HG03060 (cell line): ENCODE data around the gene SDK1.
"Not testable (repeated sequence)": the region's sequence is repeated elsewhere in the genome, so short reads cannot be mapped to it uniquely, and the experiment has no call there.

Experiments used
- ATAC-seq: cut with Tn5 transposase; IDR thresholded peaks from one replicate; pipeline ENCODE4 v1.9.1; 2021; ENCODE audit warnings: low read depth, moderate number of reproducible peaks; ENCODE audit not compliant: unreplicated experiment

Gene SDK1

DNA sequence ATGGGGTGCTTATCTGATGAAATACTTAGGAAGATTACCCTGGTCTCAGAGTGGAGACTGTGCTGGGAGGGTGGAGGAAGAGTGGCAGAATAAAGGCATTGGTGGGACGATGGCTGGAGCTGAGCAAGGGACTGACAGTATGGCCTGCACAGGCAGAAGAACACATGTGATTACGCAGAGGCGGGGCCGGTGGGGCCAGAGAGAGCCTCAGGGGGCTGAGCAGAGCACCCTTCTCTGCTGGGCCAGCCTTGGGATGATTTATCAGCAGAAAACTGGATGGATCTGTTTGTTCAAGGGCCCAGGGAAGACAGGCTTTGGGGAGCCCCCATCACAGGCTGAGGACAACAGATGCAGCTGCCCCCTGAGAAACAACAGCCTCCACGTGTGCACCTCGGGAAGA is 272.1 kb downstream of the SDK1 start:
- ATAC-seq: no peak

DNA sequence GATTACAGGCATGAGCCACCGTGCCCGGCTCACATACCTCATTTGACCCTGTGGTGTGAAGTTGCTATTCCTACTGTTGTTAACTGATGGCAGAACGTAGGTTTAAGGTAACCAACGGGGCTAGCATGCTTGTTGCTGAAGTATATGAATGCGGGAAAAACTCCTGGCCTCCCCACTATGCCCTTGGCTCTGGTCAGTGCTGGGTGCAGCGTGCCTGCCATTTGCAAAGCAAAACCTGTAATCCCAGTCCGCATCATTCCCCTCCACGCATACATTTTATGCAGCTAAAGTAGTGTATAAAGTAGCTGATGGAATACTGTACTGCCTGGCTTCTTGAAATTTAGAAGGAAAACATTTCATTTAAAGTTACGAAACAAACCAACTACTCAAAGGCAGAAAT is 273.3 kb downstream of the SDK1 start:
- no peak for ATAC-seq

DNA sequence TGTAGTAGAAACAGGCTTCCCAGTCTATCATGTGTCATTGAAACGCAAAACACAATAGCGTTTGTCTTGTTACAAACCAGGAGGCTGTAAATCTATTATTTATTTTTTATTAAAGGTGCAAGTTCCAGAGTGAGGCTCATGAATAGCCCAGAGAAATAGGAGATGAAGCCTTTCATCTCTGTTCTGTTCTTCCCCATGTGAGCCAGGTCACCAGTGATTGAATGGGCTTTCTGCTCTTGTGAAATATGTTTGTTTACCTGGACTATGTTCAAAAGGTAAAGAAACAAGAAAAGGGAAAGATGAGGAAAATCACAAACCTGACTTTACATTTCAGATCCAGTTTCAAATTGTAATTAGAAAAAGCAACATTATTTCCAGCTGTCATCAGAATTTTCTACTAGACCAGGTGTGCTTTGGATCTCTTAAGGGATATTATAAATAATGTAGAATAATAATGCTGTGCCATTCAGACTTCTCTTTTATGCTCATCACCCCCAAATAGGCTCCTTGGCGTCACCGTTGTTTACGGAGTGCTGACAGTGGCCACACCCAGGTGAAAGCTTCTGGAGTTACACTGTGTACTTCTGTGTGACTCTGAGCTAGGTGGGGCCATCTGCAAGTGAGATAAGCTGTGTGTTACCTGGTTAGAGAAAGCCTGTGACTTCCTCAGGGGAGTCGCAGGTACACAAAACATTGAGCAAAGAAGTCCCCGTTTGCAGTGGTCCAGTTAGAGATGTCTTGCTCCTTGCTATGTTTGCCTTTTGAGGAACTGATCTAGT is 274.9 kb downstream of the SDK1 start:
- ATAC-seq: no peak

DNA sequence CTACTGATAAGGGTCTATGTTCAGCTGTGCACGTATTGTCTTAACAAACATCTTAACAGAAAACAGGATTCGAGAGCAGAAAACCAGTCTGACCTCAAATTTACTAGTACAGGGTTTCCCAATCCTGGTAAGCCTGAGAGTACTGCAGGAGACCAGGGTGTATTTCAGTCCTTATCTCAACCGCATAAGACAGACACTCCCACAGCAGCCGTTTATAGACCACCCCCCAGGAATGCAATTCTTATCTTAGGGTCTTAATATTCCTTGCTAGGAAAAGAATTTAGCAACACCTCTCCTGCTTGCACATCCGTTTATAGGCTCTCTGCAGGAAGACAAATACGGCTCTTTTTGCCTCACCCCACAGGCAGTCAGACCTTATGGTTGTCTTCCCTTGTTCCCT is 277.3 kb downstream of the SDK1 start:
- no peak for ATAC-seq

DNA sequence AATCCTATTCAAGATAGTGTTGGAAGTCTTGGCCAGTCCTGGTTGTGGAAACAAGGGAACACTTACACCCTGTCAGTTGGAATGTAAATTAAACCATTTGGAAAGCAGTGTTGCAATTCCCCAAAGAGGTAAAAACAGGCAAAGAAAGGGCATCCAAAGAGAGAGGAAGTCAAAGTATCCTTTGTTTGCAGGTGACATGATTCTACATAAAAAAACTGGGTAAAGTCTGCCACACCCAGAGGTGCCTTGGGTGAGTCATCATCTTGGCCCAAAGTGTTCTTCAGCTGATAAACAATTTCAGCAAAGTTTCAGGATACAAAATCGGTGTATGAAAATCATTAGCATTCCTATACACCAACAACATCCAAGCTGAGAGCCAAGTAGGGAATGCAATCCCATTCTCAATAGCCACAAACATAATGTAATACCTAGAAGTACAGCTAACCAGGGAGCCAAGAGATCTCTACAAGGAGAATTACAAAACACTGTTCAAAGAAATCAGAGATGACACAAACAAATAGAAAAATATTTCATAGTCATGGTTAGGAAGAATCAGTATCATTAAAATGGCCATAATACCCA is 278.7 kb downstream of the SDK1 start:
- no peak for ATAC-seq

DNA sequence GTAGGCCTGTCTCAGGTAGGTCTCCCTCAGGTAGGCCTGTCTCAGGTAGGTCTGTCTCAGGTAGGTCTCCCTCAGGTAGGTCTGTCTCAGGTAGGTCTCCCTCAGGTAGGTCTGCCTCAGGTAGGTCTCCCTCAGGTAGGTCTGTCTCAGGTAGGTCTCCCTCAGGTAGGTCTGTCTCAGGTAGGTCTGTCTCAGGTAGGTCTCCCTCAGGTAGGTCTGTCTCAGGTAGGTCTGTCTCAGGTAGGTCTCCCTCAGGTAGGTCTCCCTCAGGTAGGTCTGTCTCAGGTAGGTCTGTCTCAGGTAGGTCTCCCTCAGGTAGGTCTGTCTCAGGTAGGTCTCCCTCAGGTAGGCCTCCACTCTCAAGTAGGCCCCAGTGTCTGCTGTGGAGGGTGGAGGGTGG is 281.1 kb downstream of the SDK1 start:
- ATAC-seq: not testable (repeated sequence)

DNA sequence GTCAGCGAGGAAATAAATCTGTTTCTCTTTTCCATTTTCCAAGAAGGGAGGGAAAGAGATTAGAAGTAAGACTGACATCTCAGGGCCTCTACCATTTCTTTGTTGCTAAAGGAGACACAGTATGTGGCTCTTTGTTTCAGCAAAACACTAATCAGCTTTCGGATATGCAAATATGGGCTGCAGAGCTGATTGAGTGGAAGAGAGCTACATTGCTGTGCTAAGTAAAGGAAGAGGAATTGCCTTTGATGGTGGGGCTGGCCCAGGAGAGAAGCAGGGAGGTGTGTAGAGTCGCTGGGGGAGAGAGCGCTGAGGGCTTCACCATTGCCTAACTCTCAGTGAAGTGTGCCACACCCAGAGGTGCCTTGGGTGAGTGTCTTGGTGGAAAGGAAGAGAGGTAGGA is 284.8 kb downstream of the SDK1 start:
- ATAC-seq: no peak

DNA sequence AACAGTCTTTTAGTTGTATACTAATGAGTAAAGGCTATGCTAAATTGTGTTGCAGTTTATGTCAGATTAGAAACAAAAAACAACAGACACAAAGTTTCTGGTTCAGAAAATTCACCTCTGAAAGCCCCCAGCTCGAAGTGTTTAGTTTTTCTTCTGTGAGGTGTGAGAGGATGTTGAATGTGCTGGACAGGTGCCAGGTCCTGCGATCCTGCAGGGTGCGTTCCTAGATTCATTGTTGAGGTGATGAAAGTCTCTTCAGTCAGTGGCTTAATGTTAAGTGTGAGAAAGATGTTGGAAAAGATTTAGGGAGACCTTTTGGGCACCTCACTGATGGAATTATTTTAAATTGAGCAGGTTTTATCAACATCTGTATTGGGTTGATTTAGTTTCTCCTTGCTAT is 287.3 kb downstream of the SDK1 start:
- no peak for ATAC-seq

DNA sequence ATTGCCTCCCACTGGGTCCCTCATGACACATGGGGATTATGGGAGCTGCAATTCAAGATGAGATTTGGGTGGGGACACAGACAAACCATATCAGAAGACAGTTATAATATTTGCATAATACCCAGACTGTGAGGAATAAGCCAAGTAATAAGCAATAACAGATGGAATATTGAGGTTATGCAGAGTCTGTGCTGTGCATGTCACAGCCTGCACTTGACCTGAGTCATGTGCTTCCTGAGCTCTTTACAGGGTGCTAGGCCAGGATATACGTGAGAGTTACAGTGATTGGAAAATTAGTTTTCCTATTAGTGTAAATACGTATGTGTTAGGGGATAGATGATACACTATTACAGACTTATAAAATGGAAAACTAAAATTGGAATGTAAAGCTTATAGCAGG is 288.7 kb downstream of the SDK1 start:
- ATAC-seq: no peak

DNA sequence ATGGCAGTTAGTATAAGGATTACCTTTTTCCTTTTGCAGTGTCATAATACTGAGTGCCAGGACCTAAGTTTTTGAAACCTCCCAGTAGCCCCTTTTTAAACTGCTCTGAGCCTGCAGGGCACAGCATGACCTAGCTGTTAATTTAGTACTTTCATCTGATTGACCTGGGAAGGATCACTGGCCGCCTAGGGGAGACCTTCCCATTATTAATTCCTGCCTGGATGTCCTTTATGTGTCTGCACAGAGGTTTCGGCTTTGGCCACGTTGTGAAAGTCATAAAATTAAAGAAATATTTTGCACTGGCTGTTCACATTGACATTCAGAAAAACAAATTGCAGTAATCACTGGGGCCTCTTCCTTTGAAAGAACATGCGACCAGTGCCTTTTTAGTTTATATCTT is 290.2 kb downstream of the SDK1 start:
- ATAC-seq: no peak

DNA sequence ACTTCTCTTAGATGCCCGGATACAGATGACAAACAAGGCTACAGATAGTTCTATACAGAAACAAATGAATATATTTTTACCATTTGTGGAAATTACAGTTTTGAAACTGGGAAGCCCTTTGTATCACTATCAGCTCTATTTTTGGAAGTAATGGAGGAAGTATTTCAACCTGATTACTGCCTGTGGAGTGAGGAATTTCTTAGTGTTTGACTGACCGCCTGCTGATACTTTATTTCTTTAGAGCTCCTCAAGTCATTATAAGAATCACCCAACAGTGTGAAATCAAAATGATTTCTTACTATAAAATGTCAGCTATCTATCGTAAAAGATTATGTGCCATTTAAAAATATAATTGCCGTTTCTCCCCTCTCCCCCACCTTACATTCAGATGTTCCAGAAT is 290.9 kb downstream of the SDK1 start:
- ATAC-seq: no peak

DNA sequence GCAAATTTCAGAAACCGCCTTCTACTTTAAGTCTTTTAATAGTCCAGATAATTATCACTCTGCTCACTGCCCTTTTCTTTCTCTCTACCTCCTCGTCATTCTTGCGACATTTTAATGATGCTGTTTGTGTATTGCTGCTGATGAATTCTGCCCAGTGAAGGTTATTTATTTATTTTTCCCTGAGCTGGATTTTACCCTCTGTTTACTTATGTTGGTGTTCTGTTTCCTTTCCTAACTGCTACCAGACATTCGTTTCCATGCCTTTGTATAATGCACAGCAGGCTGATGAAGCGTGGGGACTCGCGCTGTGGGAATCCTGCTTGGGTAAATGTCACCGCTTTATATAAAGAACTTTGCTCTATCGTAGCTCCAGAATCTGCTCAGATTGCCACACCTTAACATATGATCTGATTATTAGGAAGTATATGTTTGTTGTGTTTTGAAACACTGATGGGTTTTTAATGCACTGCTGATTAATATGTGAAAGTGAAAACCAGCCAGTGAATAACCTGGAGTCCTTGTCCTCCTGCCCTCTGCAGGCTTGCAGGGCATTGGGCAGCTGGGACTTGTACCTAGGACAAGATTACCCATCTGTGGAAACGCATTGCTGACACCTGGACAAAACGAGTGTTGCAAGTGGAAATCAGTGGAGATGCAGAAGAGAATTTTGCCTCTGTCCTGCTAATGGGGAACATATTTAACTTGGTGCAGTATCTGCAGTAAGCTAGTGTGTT is 291.5 kb downstream of the SDK1 start:
- no peak for ATAC-seq

DNA sequence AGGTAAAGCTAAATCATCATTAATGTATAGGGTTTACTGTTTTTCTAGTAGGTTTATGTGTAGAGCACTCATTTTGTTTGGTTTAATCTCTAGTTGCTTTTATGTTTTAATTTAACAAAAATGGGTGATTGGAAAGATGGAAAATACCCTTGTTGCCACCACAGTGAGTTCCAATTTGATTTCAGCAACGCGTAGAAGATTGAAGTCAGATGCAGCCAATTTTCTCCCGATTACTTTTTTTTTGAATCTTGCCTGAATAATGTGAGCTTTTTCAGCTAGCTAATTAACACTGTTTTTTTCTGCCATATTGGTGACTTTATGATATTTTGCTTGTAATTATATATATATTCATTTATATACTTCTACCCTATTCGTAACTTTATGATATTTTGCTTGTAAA is 293.8 kb downstream of the SDK1 start:
- no peak for ATAC-seq

DNA sequence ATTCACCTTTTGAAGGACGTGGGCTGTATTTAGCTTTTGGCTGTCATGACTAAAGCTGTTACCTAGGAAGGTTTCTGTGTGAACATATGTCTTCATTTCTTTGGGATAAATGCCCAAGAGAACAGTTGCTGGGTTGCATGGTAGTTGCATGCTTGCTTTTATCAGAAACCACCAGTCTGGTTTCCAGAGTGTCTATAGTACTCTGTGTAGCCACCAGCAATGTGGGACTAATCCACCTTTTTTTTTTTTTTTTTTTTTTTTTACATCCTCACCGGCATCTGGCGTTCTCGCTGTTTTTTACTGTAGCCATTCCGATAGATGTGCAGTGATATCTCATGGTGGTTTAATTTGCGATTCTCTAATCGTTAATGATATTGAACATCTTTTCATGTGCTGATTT is 297.8 kb downstream of the SDK1 start:
- ATAC-seq: no peak

DNA sequence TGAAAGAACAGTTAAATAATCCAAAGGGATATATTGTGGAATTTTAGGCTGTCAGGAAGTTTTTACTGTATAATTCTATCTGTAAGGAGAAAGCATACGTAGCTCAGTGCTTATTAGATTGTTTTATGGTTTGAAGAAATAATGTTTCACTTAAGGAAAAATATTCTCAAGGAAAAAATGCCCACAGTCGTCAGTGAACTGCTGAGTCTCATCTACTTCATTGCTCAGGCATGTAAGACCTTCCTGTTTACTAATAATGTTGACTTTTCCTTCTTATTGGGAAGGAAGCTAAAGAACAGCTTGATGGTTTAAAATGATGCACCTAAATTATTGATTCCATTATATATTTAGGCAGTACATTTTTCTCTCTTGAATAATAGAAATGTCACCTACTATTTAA is 304.2 kb downstream of the SDK1 start:
- ATAC-seq: no peak

DNA sequence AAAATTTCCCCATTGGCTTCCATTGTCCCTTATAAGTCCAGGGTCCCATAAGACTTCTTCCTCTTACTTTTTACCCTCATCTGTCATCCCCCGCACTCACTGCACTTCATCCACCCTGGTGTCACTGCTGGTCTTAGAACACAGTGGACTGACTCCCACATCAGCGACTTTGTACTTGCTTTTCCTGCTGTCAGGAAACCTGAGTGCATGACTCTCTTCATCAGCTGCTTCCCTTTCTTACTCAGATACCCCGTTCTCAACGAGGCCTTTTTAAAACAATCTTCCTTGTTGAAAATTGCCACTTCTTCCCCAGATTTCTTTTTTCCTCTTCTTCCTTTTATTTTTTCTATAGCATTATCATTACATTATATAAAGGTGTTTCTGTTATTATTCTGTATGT is 305.4 kb downstream of the SDK1 start:
- ATAC-seq: no peak

DNA sequence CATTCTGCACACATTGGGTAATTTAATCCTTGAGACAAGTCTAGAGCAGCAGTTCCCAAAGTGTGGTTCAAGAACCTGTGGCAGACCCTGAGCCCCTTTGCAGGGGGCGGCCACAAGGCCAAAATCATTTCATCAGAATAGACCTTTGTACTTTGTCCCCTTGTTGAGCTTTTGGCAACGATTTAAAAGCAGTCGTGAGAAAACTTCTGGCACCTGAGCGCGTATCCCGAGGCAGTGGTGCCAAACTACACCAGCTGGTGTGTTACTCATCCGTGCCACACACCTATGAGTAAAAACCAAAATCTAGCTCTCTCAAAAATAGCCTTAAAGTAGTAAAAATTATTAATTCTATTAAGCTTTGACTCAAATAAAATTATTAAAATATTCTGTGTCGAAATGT is 306.8 kb downstream of the SDK1 start:
- no peak for ATAC-seq

DNA sequence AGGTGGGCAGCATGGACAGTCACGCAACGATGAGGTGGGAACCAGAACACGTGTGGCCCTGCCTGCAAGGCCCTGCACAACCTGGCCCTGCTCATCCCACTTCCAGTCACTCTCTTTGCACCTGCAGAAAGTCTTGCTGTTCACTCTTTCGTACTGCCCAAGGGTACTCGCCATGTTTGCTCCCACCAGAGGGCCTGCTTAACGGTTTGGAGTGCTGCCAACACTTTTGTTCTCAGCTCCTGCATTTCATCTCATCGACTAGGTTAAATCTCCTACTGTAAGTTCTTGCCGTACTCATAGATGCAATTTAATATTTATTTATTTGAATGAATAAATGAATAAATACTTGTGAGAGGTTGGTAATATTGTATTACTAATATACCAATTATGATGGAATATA is 315.3 kb downstream of the SDK1 start:
- no peak for ATAC-seq

DNA sequence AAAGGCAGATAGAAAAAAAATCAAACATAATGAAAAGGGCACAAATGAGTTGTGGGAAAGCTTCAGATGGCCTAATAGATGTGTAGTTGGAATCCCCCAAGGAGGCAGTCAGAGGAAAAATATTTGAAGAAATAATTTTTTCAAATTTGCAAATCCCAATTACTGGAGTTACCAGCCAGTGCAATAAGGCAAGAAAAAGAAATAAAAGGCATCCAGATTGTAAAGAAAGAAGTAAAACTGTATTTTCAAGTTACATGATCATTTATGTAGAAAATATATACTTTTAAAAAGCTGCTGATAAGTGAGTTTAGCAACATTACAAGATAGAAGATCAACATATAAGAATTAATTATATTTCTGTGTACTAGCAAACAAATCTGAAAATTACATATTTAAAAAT is 329.0 kb downstream of the SDK1 start:
- no peak for ATAC-seq

DNA sequence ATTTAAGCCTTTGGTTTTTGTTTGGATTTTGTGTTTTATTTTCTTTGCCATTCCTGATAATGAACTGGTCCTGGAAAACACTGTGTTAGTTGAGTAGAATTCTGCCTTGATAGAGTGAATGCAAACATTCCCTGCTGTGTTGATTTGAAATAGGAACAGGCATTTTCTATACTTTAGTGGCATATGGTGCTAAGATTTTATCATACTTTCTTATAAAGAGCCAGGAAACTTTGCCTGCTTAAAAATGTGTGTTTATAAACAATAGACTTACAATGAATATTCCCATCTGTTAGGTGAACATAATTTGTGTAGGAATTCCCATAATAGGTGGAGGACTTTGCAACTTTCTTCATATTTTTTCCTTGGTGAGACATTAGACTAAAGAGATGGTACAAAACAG is 333.3 kb downstream of the SDK1 start:
- ATAC-seq: no peak

DNA sequence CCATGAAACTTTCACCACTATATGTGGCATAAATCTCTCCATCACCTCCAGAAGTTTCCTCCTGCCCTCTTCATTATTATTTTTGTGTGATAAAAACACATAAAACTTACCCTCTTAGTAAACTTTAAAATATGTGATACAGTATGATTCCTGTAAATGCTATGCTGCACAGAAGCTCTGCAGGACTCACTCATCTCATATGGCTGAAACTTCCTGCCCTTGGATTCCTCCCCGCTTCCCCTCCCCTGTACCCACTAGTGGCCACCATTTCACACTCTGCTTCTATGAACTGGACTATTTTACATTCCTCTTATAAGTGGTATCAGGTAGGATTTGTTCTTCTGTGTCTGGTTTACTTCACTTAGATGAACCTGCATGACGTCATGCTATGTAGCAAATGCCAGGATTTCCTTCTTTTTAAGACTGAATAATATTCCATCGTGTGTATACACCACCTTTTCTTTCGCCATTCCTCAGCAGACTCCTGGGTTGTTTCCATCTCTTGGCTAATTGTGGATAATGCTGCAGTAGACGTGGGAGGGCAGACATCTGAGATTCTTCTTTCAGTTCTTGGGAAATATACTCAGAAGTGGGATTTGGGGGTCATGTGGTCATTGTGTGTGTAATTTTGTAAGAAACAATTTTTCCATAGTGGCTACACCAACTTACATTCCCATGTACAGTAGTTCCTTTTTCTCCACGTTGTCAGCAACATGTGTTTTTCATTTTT is 335.2 kb downstream of the SDK1 start:
- ATAC-seq: no peak
